ENCODE results near the gene MCRIP2. TPM values are rescaled to one million over a fixed set of nuclear protein-coding genes. Genes with fewer than 3 reads are reported as not detected.

Gene MCRIP2
- polyA plus RNA-seq, 2 of the 4 experiments (the other 2 are of a cell fraction): 10.7 to 21.3 TPM

- Histone ChIP-seq H3K4me3 (no peak overlapping the region), H3K27ac (peak overlapping the region; percentile 71 to 87; a peak in 5 of 6 replicates)
- FAIRE-seq: no peak
Observed at GRCh38 chr16:660459-661183, 19.0 kb downstream of the MCRIP2 start.

GRCh38 chr16:661184-661821, 19.7 kb downstream of the MCRIP2 start:
- DNase-seq (ENCODE audit: low read depth in 1 of 2, low spot score in 1 of 2) (no peak), FAIRE-seq (no peak), ATAC-seq (peak; percentile 9 to 14; a peak in 3 of 6 replicates)
- ChIA-PET CTCF (interaction anchor here (0.6 to 13.5 kb wide), 28 partner anchors 9 to 269 kb away, joined by 3 to 105 read pairs (median 8); partner anchors contain the start of genes MCRIP2, METTL26, RHBDL1 and WDR90), POLR2A (interaction anchor here (1.0 kb wide), 1 partner anchor 32 kb away, joined by 3 read pairs; no protein-coding TSS in a partner anchor)
- peak overlapping the region; percentile 71 to 87; a peak in 5 of 6 replicates for H3K27ac ChIP-seq
- H3K9me3 ChIP-seq: no peaks in the 10 kb centered on the region
- peaks cover 14% of the 10 kb centered on the region for H3K4me1 ChIP-seq
- H3K4me3 ChIP-seq: no peak overlapping the region
- WGBS (ENCODE audit: missing lambda C conversion rate): 68% methylated on average over 31 of the region's 35 CpGs
- H3K4me2 ChIP-seq: peak overlapping the region; percentile 70
- TF ChIP-seq JUN (IDR thresholded peaks at IDR 0.05) (no peak), TFCP2L1 (CRISPR knock-in tag; IDR thresholded peaks at IDR 0.05) (no peak), FOXS1 (CRISPR knock-in tag; IDR thresholded peaks at IDR 0.05) (no peak), NR3C1 (IDR thresholded peaks at IDR 0.05) (no peak), SMC3 (IDR thresholded peaks at IDR 0.05) (no peak), CHD4 (IDR thresholded peaks at IDR 0.05; ENCODE audit: borderline replicate concordance) (no peak), MAZ (IDR thresholded peaks at IDR 0.05; ENCODE audit: borderline replicate concordance, low read depth, low read length) (no peak), MAX (IDR thresholded peaks at IDR 0.05) (no peak), ELK1 (IDR thresholded peaks at IDR 0.05; ENCODE audit: low read depth, low read length) (no peak)

More at GRCh38 chr16:660459-661183, 19.0 kb downstream of the MCRIP2 start:
- no peaks in the 10 kb centered on the region for H3K9me3 ChIP-seq
- ATAC-seq (peak; percentile 78 to 90), DNase-seq (ENCODE audit: low read depth in 1 of 2, low spot score in 1 of 2) (peak; percentile 70 to 94)
- WGBS (ENCODE audit: missing lambda C conversion rate): 32% methylated on average over 20 of the region's 43 CpGs
- ChIA-PET CTCF (interaction anchor here (0.5 to 13.5 kb wide), 29 partner anchors 9 to 657 kb away, joined by 3 to 105 read pairs (median 6); partner anchors contain the start of genes MCRIP2, METTL26, RHBDL1 and WDR90), POLR2A (interaction anchor here (1.0 to 1.4 kb wide), 2 partner anchors 15 to 31 kb away, joined by 3 read pairs; partner anchors contain the start of gene RHBDL1)
- TF ChIP-seq SMC3 (IDR thresholded peaks at IDR 0.05) (peak; percentile 72), JUN (IDR thresholded peaks at IDR 0.05) (peak in 1 of 2 experiments; percentile 51; a peak in 2 of 5 replicates), BHLHE40 (IDR thresholded peaks at IDR 0.05; ENCODE audit: low read depth, low read length) (peak; percentile 63), PHF8 (IDR thresholded peaks at IDR 0.05; ENCODE audit: borderline replicate concordance, low read depth) (no peak), TP53 (CRISPR knock-in tag; IDR thresholded peaks at IDR 0.05) (no peak), CHD2 (IDR thresholded peaks at IDR 0.05; ENCODE audit: low read length, partially characterized antibody) (no peak), MYC (IDR thresholded peaks at IDR 0.05; ENCODE audit: borderline replicate concordance, low read length) (no peak), CHD4 (IDR thresholded peaks at IDR 0.05; ENCODE audit: borderline replicate concordance) (no peak), MAX (IDR thresholded peaks at IDR 0.05) (peak; percentile 80), HMGXB4 (CRISPR knock-in tag; IDR thresholded peaks at IDR 0.05; ENCODE audit: borderline replicate concordance) (no peak), RAD21 (conservative IDR thresholded peaks at IDR 0.05 in 1 of 2, IDR thresholded peaks at IDR 0.05 in 1 of 2) (peak; percentile 40 to 54; a peak in 4 of 5 replicates), CTCF (IDR thresholded peaks at IDR 0.05) (peak; percentile 48)
- peaks cover 14% of the 10 kb centered on the region for H3K4me1 ChIP-seq
- peak overlapping the region; percentile 70 for H3K4me2 ChIP-seq
